ENCODE results near the gene PDIA6.

The PDIA6 gene

GRCh38 chr2:10777842-10778723 is 34.5 kb downstream of the PDIA6 start:
- DNase-seq (ENCODE audit: insufficient read length, low spot score) (no peak), FAIRE-seq (no peak)
- no peak for TF ChIP-seq CTCF (IDR thresholded peaks at IDR 0.05; ENCODE audit: insufficient read depth, missing control alignments)

- DNase-seq (ENCODE audit: insufficient read length, low spot score), result no peak
- no peak for TF ChIP-seq CTCF (IDR thresholded peaks at IDR 0.05; ENCODE audit: insufficient read depth, missing control alignments)
- no peak for FAIRE-seq
These were observed 35.3 kb downstream of the PDIA6 start for GRCh38 chr2:10777111-10777841.

DNA sequence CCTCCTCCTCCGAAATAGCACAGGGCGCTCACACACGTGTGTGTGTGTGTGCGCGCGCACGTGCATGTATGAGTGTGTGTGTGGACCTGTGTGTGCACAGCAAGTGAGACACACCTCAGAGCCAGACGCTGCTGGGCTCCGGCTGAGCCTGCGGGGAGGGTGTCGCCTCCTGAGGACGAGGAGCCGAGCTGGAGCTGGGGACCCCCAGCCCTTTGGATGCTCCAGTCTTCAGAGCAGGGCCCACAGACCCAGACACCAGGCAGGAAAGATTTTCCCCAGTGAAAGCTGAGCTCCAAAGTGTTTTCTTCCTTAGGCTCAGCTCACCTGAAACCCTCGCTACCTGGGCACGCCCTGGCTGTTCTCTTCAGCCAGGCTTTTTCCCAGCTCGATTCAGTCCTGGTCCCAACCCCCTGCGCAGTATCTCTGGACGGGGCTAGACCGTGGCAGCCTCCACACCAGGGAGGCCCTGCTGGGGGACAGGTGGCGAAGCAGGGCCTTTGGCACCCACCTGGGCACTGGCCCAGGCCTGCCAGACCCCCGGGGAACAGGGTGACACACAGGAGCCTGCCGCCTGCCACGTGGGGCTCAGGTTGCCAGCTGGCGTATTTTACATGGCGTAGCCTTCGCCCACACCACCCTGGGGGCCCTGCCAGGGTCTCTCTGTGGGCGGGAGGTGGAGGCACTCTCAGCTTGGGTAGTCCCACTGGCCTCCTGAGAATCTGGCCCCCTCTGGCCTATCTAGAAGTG is 36.2 kb downstream of the PDIA6 start:
- DNase-seq (ENCODE audit: insufficient read length, low spot score) (no peak), FAIRE-seq (no peak)
- no peak for TF ChIP-seq CTCF (IDR thresholded peaks at IDR 0.05; ENCODE audit: insufficient read depth, missing control alignments)

- no peak for DNase-seq (ENCODE audit: insufficient read length, low spot score)
- FAIRE-seq, result no peak
- no peak for TF ChIP-seq CTCF (IDR thresholded peaks at IDR 0.05; ENCODE audit: insufficient read depth, missing control alignments)
These were observed 36.8 kb downstream of the PDIA6 start for GRCh38 chr2:10775831-10776230.

GRCh38 chr2:10775021-10775780 is 37.4 kb downstream of the PDIA6 start:
- no peak for TF ChIP-seq CTCF (IDR thresholded peaks at IDR 0.05; ENCODE audit: insufficient read depth, missing control alignments)
- DNase-seq (ENCODE audit: insufficient read length, low spot score) (no peak), FAIRE-seq (no peak)

DNA sequence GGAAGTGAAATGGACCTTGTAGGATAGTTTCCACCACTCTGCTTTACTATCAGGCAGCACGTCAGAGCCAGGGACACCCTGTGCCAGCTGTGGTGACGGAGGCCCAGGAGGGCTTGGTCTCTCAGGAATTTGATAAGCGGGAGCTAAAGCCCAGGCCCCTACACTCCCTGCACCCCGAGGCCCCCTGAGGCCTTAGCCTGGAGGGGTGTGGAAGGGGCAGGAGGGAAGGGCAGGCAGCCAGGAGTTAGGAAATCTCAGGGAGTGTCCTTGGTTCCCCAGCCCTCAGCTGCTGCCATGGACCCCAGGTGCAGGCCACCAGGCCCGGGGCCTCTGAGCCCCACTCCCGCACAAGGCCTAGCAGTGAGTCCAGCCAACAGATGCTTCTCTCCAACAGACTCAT is 38.2 kb downstream of the PDIA6 start:
- no peak for DNase-seq (ENCODE audit: insufficient read length, low spot score)
- TF ChIP-seq CTCF (IDR thresholded peaks at IDR 0.05; ENCODE audit: insufficient read depth, missing control alignments), result no peak
- FAIRE-seq, result no peak
